ENCODE measurements around the gene CLCN7. TPM values are rescaled to one million over a fixed set of nuclear protein-coding genes. Genes with fewer than 3 reads are reported as not detected.
A peak's percentile ranks its signal among the peaks of the same experiment; 100 is the strongest.

CLCN7 gene
- total and polyA plus RNA-seq, 2 of the 8 experiments (the other 6 are each of a cell fraction or from before 2014, with no cell fraction given), result 38.6 to 81.5 TPM

DNA sequence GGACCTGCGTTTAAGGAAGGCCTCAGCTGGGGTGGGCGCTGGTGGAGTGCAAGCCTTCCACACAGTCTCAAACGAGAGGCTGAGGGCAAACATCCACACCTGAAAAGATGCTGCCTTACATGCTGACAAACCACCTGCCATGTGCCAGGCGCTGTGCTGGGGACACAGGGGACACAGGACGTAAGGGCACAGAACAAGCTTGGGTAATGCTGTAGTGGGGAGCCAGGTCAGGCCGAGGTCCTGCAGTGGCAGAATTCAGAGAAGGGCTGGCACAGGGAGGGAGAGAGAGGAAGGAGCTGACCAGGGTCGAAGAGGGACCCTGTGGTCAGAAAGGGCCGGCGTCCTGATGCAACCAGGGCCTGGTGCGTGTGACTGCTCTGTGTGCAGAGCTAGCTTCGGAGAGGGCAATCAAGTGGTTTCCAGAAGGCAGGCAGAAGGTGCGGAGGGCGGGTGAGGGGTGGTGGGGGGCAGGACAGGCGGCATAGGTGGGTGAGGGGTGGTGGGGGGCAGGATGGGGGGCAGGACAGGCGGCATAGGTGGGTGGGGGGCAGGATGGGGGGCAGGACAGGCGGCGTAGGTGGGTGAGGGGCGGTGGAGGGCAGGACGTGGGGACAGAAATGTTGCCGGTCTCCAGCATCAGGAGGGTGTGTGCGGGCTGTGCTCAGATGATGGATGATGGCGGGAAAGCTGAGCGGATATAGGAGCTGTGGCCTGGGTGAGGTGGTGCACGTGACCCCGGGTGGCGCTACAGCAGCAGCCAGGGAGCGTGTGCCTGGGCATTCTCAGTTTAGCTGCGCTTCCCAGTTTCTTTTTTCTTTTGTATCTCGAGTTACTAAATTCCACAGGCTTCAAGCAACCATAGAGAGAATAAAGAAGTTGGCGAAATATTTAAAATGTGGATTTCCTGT, 37.1 kb upstream of the CLCN7 start (continued):
- TF ChIP-seq SRF (IDR thresholded peaks at IDR 0.05; ENCODE audit: low read depth, low read length) (no peak), CBX5 (IDR thresholded peaks at IDR 0.05; ENCODE audit: low read depth, low read length) (no peak), CREB1 (IDR thresholded peaks at IDR 0.05) (no peak), CEBPB (IDR thresholded peaks at IDR 0.05; ENCODE audit: low read depth, low read length) (no peak), GTF2F1 (IDR thresholded peaks at IDR 0.05; ENCODE audit: borderline replicate concordance, low read depth, low read length) (no peak), NRF1 (IDR thresholded peaks at IDR 0.05; ENCODE audit: low read depth, low read length) (no peak), TAF7 (optimal IDR thresholded peaks at IDR 0.05; ENCODE audit: borderline replicate concordance, low read depth, low read length) (no peak), SP1 (IDR thresholded peaks at IDR 0.05; ENCODE audit: low read depth, low read length) (no peak), POLR2A (IDR thresholded peaks at IDR 0.05; ENCODE audit: control extremely low read depth in 1 of 2, low read depth in 2 of 2, low read length in 2 of 2) (peak in 1 of 2 experiments; percentile 6; a peak in 1 of 3 replicates), HDAC6 (IDR thresholded peaks at IDR 0.05; ENCODE audit: low read depth, low read length) (no peak), RBBP5 (IDR thresholded peaks at IDR 0.05; ENCODE audit: borderline replicate concordance, low read depth, low read length) (no peak), MAFK (IDR thresholded peaks at IDR 0.05; ENCODE audit: low read depth, low read length) (no peak), EP300 (IDR thresholded peaks at IDR 0.05; ENCODE audit: borderline replicate concordance in 1 of 2, low read depth in 2 of 2, low read length in 2 of 2) (no peak), SIN3A (conservative IDR thresholded peaks at IDR 0.05 in 1 of 2, IDR thresholded peaks at IDR 0.05 in 1 of 2; ENCODE audit: low read depth in 1 of 2, low read length in 2 of 2) (no peak), TEAD4 (IDR thresholded peaks at IDR 0.05; ENCODE audit: low read depth, low read length) (no peak)
- TF ChIP-seq, protein P1, sequence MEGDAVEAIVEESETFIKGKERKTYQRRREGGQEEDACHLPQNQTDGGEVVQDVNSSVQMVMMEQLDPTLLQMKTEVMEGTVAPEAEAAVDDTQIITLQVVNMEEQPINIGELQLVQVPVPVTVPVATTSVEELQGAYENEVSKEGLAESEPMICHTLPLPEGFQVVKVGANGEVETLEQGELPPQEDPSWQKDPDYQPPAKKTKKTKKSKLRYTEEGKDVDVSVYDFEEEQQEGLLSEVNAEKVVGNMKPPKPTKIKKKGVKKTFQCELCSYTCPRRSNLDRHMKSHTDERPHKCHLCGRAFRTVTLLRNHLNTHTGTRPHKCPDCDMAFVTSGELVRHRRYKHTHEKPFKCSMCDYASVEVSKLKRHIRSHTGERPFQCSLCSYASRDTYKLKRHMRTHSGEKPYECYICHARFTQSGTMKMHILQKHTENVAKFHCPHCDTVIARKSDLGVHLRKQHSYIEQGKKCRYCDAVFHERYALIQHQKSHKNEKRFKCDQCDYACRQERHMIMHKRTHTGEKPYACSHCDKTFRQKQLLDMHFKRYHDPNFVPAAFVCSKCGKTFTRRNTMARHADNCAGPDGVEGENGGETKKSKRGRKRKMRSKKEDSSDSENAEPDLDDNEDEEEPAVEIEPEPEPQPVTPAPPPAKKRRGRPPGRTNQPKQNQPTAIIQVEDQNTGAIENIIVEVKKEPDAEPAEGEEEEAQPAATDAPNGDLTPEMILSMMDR (IDR thresholded peaks at IDR 0.05; ENCODE audit: control extremely low read depth in 1 of 3, insufficient read depth in 1 of 3, low read depth in 1 of 3, low read length in 3 of 3), result peak in 2 of 3 experiments; percentile 12 to 32; a peak in 2 of 4 replicates
- TF ChIP-seq, protein P2, sequence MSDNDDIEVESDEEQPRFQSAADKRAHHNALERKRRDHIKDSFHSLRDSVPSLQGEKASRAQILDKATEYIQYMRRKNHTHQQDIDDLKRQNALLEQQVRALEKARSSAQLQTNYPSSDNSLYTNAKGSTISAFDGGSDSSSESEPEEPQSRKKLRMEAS (IDR thresholded peaks at IDR 0.05), result peak; percentile 74
